ENCODE measurements around the gene MDM2.
"Not testable (repeated sequence)": the region's sequence is repeated elsewhere in the genome, so short reads cannot be mapped to it uniquely, and the experiment has no call there.

Gene MDM2

GRCh38 chr12:68827895-68828671 is 20.1 kb downstream of the MDM2 start:
- no peak for DNase-seq (ENCODE audit: low read depth)

- no peak for DNase-seq (ENCODE audit: low read depth)
These were observed 20.7 kb downstream of the MDM2 start for GRCh38 chr12:68828672-68829068.

- no peak for DNase-seq (ENCODE audit: low read depth)
These were observed 23.3 kb downstream of the MDM2 start for GRCh38 chr12:68831272-68831671.

GRCh38 chr12:68831751-68832503 is 23.9 kb downstream of the MDM2 start:
- no peak for DNase-seq (ENCODE audit: low read depth)

GRCh38 chr12:68832504-68832867 is 24.5 kb downstream of the MDM2 start:
- no peak for DNase-seq (ENCODE audit: low read depth)

GRCh38 chr12:68833508-68833907 is 25.5 kb downstream of the MDM2 start:
- no peak for DNase-seq (ENCODE audit: low read depth)

GRCh38 chr12:68835333-68835908 is 27.4 kb downstream of the MDM2 start:
- DNase-seq (ENCODE audit: low read depth): no peak

GRCh38 chr12:68837215-68837614 is 29.2 kb downstream of the MDM2 start:
- no peak for DNase-seq (ENCODE audit: low read depth)

GRCh38 chr12:68838046-68838886 is 30.3 kb downstream of the MDM2 start:
- DNase-seq (ENCODE audit: low read depth): no peak

- DNase-seq (ENCODE audit: low read depth): no peak
These were observed 31.5 kb downstream of the MDM2 start for GRCh38 chr12:68839183-68840147.

- DNase-seq (ENCODE audit: low read depth): not testable (repeated sequence)
These were observed 33.2 kb downstream of the MDM2 start for GRCh38 chr12:68841175-68841574.

GRCh38 chr12:68841717-68842116 is 33.7 kb downstream of the MDM2 start:
- DNase-seq (ENCODE audit: low read depth): no peak

GRCh38 chr12:68842123-68842522 is 34.1 kb downstream of the MDM2 start:
- no peak for DNase-seq (ENCODE audit: low read depth)

GRCh38 chr12:68842784-68843567 is 35.0 kb downstream of the MDM2 start:
- no peak for DNase-seq (ENCODE audit: low read depth)

GRCh38 chr12:68844318-68844745 is 36.4 kb downstream of the MDM2 start:
- no peak for DNase-seq (ENCODE audit: low read depth)

GRCh38 chr12:68844788-68845695 is 37.1 kb downstream of the MDM2 start:
- no peak for DNase-seq (ENCODE audit: low read depth)

GRCh38 chr12:68846811-68847210 is 38.8 kb downstream of the MDM2 start:
- DNase-seq (ENCODE audit: low read depth): no peak

- no peak for DNase-seq (ENCODE audit: low read depth)
These were observed 42.4 kb downstream of the MDM2 start for GRCh38 chr12:68850390-68850789.

All from GM04504 (cell line).